Testis (tissue), 2 donors: ENCODE data around the gene PHF1.

Experiments
- CTCF ChIP-seq, 3 experiments: fragments of 450-650 bp in 2 of 3; fragments of 200-600 bp in 1 of 3; sonication (generic) in 1 of 3; IDR thresholded peaks; one replicate each; pipeline ENCODE4 v1.5.1; 2016 to 2019; ENCODE audit warnings: antibody characterized with exemption in 3 of 3, mild to moderate bottlenecking in 2 of 3, moderate library complexity in 1 of 3
- POLR2A ChIP-seq: fragments of 450-650 bp; IDR thresholded peaks from one replicate; pipeline ENCODE4 v1.6.1; 2017; ENCODE audit warnings: antibody characterized with exemption, mild to moderate bottlenecking, moderate library complexity

GRCh38 chr6:33411632-33412005 is 805 bp downstream of the PHF1 start:
- no peak for TF ChIP-seq CTCF (IDR thresholded peaks at IDR 0.05)
- TF ChIP-seq POLR2A, result no peak
